ENCODE measurements around the gene STK10. TPM values are rescaled to one million over a fixed set of nuclear protein-coding genes. Genes with fewer than 3 reads are reported as not detected.

STK10 gene
- total and polyA plus RNA-seq, 2 donors (not counting 1 experiment from before 2014, with no cell fraction given) = 97.9 to 253 TPM

DNA sequence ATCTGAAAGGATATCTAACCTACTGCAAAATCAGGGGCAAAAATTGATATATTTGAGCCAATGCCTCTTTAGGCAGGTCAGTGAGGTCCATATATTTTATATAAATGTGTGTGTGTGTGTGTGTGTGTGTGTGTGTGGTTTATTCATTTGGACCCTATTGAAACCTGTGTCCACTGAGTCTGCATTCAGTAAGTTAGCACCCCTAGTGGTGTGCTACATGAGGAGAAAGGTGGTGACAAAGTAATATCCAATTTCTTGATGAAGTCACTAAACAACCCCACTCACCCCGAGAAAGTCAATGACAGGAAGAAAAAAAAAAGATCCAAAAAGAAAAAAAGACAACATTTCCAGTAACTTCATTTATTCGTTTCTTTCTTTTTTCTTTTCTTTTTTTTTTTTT is 185.7 kb downstream of the STK10 start:
- Histone ChIP-seq H3K4me1 (ENCODE audit: control insufficient read depth in 2 of 2, insufficient read depth in 2 of 2, low read length in 2 of 2) (peaks cover 70 to 80% of the 10 kb centered on the region in 2 donors), H3K27ac (ENCODE audit: low read length in 2 of 2) (peak overlapping the region in 1 of 2 donors; percentile 90), H2AFZ (ENCODE audit: insufficient read depth, low read depth, low read length, poor library complexity, severe bottlenecking) (no peak overlapping the region), H3K4me3 (ENCODE audit: control extremely low read depth in 1 of 5, extremely low read depth in 1 of 5, insufficient read depth in 1 of 5, low read depth in 2 of 5, low read length in 4 of 5) (no peak overlapping the region), H4K20me1 (ENCODE audit: control insufficient read depth, insufficient read depth, low read length, poor library complexity, severe bottlenecking) (peaks cover 30% of the 10 kb centered on the region), H3K27me3 (replicated peaks in 1 of 4; ENCODE audit: control extremely low read depth in 1 of 4, control insufficient read depth in 3 of 4, insufficient read depth in 4 of 4, low read length in 3 of 4) (no peaks in the 10 kb centered on the region), H3K9me3 (ENCODE audit: control extremely low read depth in 1 of 3, control insufficient read depth in 2 of 3, insufficient read depth in 1 of 3, low read length in 2 of 3) (no peaks in the 10 kb centered on the region), H3K36me3 (replicated peaks in 1 of 2; ENCODE audit: control extremely low read depth in 1 of 2, control insufficient read depth in 1 of 2, extremely low read depth in 1 of 2, insufficient read depth in 2 of 2, low read length in 1 of 2) (peaks cover 2 to 4% of the 10 kb centered on the region in 2 experiments), H3K4me2 (replicated peaks; ENCODE audit: low read depth, low read length, poor library complexity, severe bottlenecking) (peak overlapping the region; percentile 20), H3K9ac (ENCODE audit: low read length) (no peak overlapping the region), H3K79me2 (ENCODE audit: control insufficient read depth, insufficient read depth, low read length) (peaks cover 97% of the 10 kb centered on the region)
- peaks cover 2% of the 10 kb centered on the region for H3K9me3 Mint-ChIP-seq (ENCODE audit: insufficient read depth)
- TF ChIP-seq, protein P1, sequence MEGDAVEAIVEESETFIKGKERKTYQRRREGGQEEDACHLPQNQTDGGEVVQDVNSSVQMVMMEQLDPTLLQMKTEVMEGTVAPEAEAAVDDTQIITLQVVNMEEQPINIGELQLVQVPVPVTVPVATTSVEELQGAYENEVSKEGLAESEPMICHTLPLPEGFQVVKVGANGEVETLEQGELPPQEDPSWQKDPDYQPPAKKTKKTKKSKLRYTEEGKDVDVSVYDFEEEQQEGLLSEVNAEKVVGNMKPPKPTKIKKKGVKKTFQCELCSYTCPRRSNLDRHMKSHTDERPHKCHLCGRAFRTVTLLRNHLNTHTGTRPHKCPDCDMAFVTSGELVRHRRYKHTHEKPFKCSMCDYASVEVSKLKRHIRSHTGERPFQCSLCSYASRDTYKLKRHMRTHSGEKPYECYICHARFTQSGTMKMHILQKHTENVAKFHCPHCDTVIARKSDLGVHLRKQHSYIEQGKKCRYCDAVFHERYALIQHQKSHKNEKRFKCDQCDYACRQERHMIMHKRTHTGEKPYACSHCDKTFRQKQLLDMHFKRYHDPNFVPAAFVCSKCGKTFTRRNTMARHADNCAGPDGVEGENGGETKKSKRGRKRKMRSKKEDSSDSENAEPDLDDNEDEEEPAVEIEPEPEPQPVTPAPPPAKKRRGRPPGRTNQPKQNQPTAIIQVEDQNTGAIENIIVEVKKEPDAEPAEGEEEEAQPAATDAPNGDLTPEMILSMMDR (IDR thresholded peaks at IDR 0.05) = peak; percentile 36
- TF ChIP-seq EZH2 (IDR thresholded peaks at IDR 0.05; ENCODE audit: borderline replicate concordance, insufficient read depth, low read depth, low read length, poor library complexity, severe bottlenecking) = no peak
- CTCF ChIA-PET = no interaction called here
- intact Hi-C loops (cut with micrococcal nuclease) = loop anchor here (5.0 to 10.0 kb wide), 4 partner anchors 35 to 1142 kb away; partner anchors contain the start of genes BNIP1 and DUSP1
- peaks cover 77% of the 10 kb centered on the region for H3K4me1 Mint-ChIP-seq
- ATAC-seq (ENCODE audit: low read depth) = no peak
- peak; percentile 31 for DNase-seq
- H3K27ac Mint-ChIP-seq = no peak overlapping the region
- no CpG with 5 or more reads among the region's 2 CpGs for WGBS (ENCODE audit: insufficient coverage)
- H3K4me3 Mint-ChIP-seq = no peak overlapping the region
- POLR2A ChIA-PET = no interaction called here
- H3K27me3 Mint-ChIP-seq = no peaks in the 10 kb centered on the region

DNA sequence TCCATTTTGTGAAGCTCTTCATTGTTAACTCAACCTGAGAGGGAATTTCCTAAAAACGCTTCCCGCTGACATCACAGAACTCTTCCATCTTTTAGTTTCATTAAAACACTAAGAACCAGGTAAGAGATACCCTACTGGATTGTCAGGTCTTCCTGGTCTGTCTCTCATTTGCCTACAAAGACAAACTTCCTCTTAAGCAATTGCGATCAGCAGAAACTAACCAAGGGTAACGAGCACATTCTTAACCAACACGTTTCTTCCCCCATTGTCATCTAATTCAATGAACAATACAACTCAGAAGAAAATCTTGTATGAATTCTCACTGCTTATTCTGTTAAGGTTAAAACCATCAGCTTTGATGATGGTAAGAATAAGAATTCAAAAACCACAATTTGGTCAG is 188.1 kb downstream of the STK10 start:
- WGBS (ENCODE audit: insufficient coverage) = 29% methylated on average over 5 of the region's 5 CpGs
- POLR2A ChIA-PET = no interaction called here
- H2AFZ ChIP-seq (ENCODE audit: insufficient read depth, low read depth, low read length, poor library complexity, severe bottlenecking) = no peak overlapping the region

More for the DNA sequence above, 188.1 kb downstream of the STK10 start:
- CTCF ChIA-PET = interaction anchor here (1.2 kb wide), 1 partner anchor 88 kb away, joined by 5 read pairs; no protein-coding TSS in a partner anchor
- Histone ChIP-seq H3K4me1 (ENCODE audit: control insufficient read depth in 2 of 2, insufficient read depth in 2 of 2, low read length in 2 of 2) (peaks cover 79 to 91% of the 10 kb centered on the region in 2 donors), H4K20me1 (ENCODE audit: control insufficient read depth, insufficient read depth, low read length, poor library complexity, severe bottlenecking) (peaks cover 30% of the 10 kb centered on the region), H3K4me2 (replicated peaks; ENCODE audit: low read depth, low read length, poor library complexity, severe bottlenecking) (peak overlapping the region; percentile 52), H3K27me3 (replicated peaks in 1 of 4; ENCODE audit: control extremely low read depth in 1 of 4, control insufficient read depth in 3 of 4, insufficient read depth in 4 of 4, low read length in 3 of 4) (no peaks in the 10 kb centered on the region), H3K9me3 (ENCODE audit: control extremely low read depth in 1 of 3, control insufficient read depth in 2 of 3, insufficient read depth in 1 of 3, low read length in 2 of 3) (no peaks in the 10 kb centered on the region), H3K9ac (ENCODE audit: low read length) (peak overlapping the region; percentile 24), H3K79me2 (ENCODE audit: control insufficient read depth, insufficient read depth, low read length) (peaks cover 99% of the 10 kb centered on the region), H3K4me3 (ENCODE audit: control extremely low read depth in 1 of 5, extremely low read depth in 1 of 5, insufficient read depth in 1 of 5, low read depth in 2 of 5, low read length in 4 of 5) (peak overlapping the region in 1 of 5 experiments; percentile 17), H3K27ac (ENCODE audit: low read length in 2 of 2) (peak overlapping the region; percentile 68 to 90), H3K36me3 (replicated peaks in 1 of 2; ENCODE audit: control extremely low read depth in 1 of 2, control insufficient read depth in 1 of 2, extremely low read depth in 1 of 2, insufficient read depth in 2 of 2, low read length in 1 of 2) (peaks cover 2 to 15% of the 10 kb centered on the region in 2 experiments)
- Mint-ChIP-seq H3K9me3 (ENCODE audit: insufficient read depth) (peaks cover 2% of the 10 kb centered on the region), H3K4me3 (peak overlapping the region; percentile 68), H3K27me3 (no peaks in the 10 kb centered on the region), H3K27ac (peak overlapping the region; percentile 79), H3K4me1 (peaks cover 84% of the 10 kb centered on the region)
- ATAC-seq (ENCODE audit: low read depth) (peak; percentile 92), DNase-seq (peak; percentile 80)
- TF ChIP-seq, protein P1 (IDR thresholded peaks at IDR 0.05) = no peak
- no peak for TF ChIP-seq EZH2 (IDR thresholded peaks at IDR 0.05; ENCODE audit: borderline replicate concordance, insufficient read depth, low read depth, low read length, poor library complexity, severe bottlenecking)
- intact Hi-C loops (cut with micrococcal nuclease) = loop anchor here (5.0 to 10.0 kb wide), 4 partner anchors 33 to 1145 kb away; partner anchors contain the start of genes BNIP1 and DUSP1
